GM12878 (cell line): ENCODE results near the gene MPPED1. TPM values are rescaled to one million over a fixed set of nuclear protein-coding genes. Genes with fewer than 3 reads are reported as not detected.

Experiments used
- ATAC-seq: fragments of 200-7000 bp; cut with Tn5 transposase; 3 replicates; pipeline ENCODE4 v1.9.1; 2020; ENCODE audit warnings: mild to moderate bottlenecking, moderate library complexity
- BruUV-seq: library from RNA; stranded (reverse); fragments of 400-500 nt; replicated peaks from 2 replicates; lab custom pipeline; 2021; lab: Mats Ljungman, UMichigan
- CTCF ChIA-PET: fragments of 300-600 bp; sonication (Branson Sonifier 250); formaldehyde crosslinking; extraction: SDS; loops from one replicate; lab custom pipeline; 2021; ENCODE audit warnings: inconsistent platforms; lab: Yijun Ruan, JAX
- POLR2A ChIA-PET: fragments of 350-600 bp; formaldehyde crosslinking; extraction: SDS; loops from one replicate; lab custom pipeline; 2021; ENCODE audit warnings: inconsistent platforms; lab: Charles Lee
- RAD21 ChIA-PET: fragments of 300-600 bp; sonication (Branson Sonifier 250); formaldehyde crosslinking; loops from one replicate; lab custom pipeline; 2023; ENCODE audit warnings: antibody characterized with exemption; ENCODE audit not compliant: unreplicated experiment; lab: Charles Lee
- SMC1A ChIA-PET: fragments of 300-600 bp; sonication (Branson Sonifier 250); formaldehyde crosslinking; loops from one replicate; lab custom pipeline; 2023; ENCODE audit not compliant: unreplicated experiment, uncharacterized antibody; lab: Charles Lee
- DNase-seq: peaks from one replicate; pipeline ENCODE4 v3.0.0-alpha.2; 2011; ENCODE audit warnings: low read depth, low spot score
- FAIRE-seq: peaks from 3 replicates; lab custom pipeline; 2011; peaks lifted over from hg19 to GRCh38; lab: Jason Lieb, UNC
- H2AFZ ChIP-seq: 2 replicates; pipeline ENCODE4 v1.6.0; 2011; ENCODE audit warnings: low read depth, low read length, control low read depth; ENCODE audit not compliant: control insufficient read depth
- H3K27ac ChIP-seq: 2 replicates; pipeline ENCODE4 v1.5.1; 2011; ENCODE audit warnings: control low read depth; ENCODE audit not compliant: control insufficient read depth, insufficient read depth
- H3K27me3 ChIP-seq, 2 experiments: replicated peaks in 1 of 2; 2 replicates each; pipeline versions ENCODE4 v1.6.0 to v1.6.1; 2011; ENCODE audit warnings: low read length in 1 of 2; ENCODE audit not compliant: control insufficient read depth in 2 of 2, insufficient read depth in 2 of 2
- H3K36me3 ChIP-seq, 2 experiments: 2 replicates each; pipeline ENCODE4 v1.5.1; 2011; ENCODE audit warnings: low read length in 1 of 2; ENCODE audit not compliant: control insufficient read depth in 2 of 2, insufficient read depth in 2 of 2
- H3K4me1 ChIP-seq: 2 replicates; pipeline ENCODE4 v1.6.1; 2011; ENCODE audit warnings: mild to moderate bottlenecking, low read length, moderate library complexity, mixed read lengths; ENCODE audit not compliant: control insufficient read depth, insufficient read depth
- H3K4me2 ChIP-seq: 2 replicates; pipeline ENCODE4 v1.6.0; 2011; ENCODE audit warnings: control low read depth; ENCODE audit not compliant: control insufficient read depth, insufficient read depth
- H3K4me3 ChIP-seq: fragments of 200-600 bp; sonication (generic); 2 replicates; pipeline ENCODE4 v1.5.1; 2016
- H3K79me2 ChIP-seq: 2 replicates; pipeline ENCODE4 v1.6.0; 2011; ENCODE audit warnings: low read length; ENCODE audit not compliant: control insufficient read depth, insufficient read depth
- H3K9ac ChIP-seq: 2 replicates; pipeline ENCODE4 v1.8.0; 2011; ENCODE audit warnings: low read length, control low read depth, mixed read lengths; ENCODE audit not compliant: control insufficient read depth, insufficient read depth
- H3K9me3 ChIP-seq: replicated peaks from 3 replicates; pipeline ENCODE4 v1.5.1; 2011; ENCODE audit warnings: mild to moderate bottlenecking, low read length; ENCODE audit not compliant: control insufficient read depth, insufficient read depth
- H4K20me1 ChIP-seq: 2 replicates; pipeline ENCODE4 v1.6.0; 2011; ENCODE audit not compliant: control insufficient read depth, insufficient read depth
- BCLAF1 ChIP-seq: fragments of 450-650 bp; IDR thresholded peaks from 2 replicates; pipeline ENCODE4 v1.6.1; 2017; ENCODE audit warnings: antibody characterized with exemption, mild to moderate bottlenecking, moderate library complexity
- CBX3 ChIP-seq: fragments of 200-600 bp; sonication (generic); IDR thresholded peaks from 2 replicates; pipeline ENCODE4 v1.6.1; 2016; ENCODE audit warnings: low read depth, borderline replicate concordance
- CBX5 ChIP-seq: sonication (generic); IDR thresholded peaks from 2 replicates; pipeline ENCODE4 v1.6.1; 2016; ENCODE audit warnings: low read depth, moderate library complexity, mild to moderate bottlenecking, inconsistent platforms
- CHD1 ChIP-seq: IDR thresholded peaks from 2 replicates; pipeline ENCODE4 v1.6.1; 2012; ENCODE audit warnings: low read depth, low read length, improper control_type of control experiment
- GABPA ChIP-seq: IDR thresholded peaks from 2 replicates; pipeline ENCODE4 v1.6.1; 2014; ENCODE audit warnings: antibody characterized with exemption, low read depth, mild to moderate bottlenecking, inconsistent platforms
- KLF5 ChIP-seq: fragments of 450-650 bp; IDR thresholded peaks from 2 replicates; pipeline ENCODE4 v1.6.1; 2014; ENCODE audit warnings: mild to moderate bottlenecking; ENCODE audit not compliant: partially characterized antibody
- NFXL1 ChIP-seq: fragments of 450-650 bp; IDR thresholded peaks from 2 replicates; pipeline ENCODE4 v1.6.1; 2017; ENCODE audit warnings: antibody characterized with exemption, mild to moderate bottlenecking, borderline replicate concordance
- PAX8 ChIP-seq: fragments of 450-650 bp; IDR thresholded peaks from 2 replicates; pipeline ENCODE4 v1.6.1; 2017; ENCODE audit warnings: mild to moderate bottlenecking, moderate library complexity
- RB1 ChIP-seq: fragments of 450-650 bp; formaldehyde crosslinking; IDR thresholded peaks from 2 replicates; pipeline ENCODE4 v1.6.1; 2017; ENCODE audit warnings: mild to moderate bottlenecking, borderline replicate concordance
- RELA ChIP-seq: fragments of 450-650 bp; IDR thresholded peaks from 2 replicates; pipeline ENCODE4 v1.8.0; 2014; ENCODE audit warnings: borderline replicate concordance; ENCODE audit not compliant: partially characterized antibody
- SPI1 ChIP-seq: IDR thresholded peaks from 2 replicates; pipeline ENCODE4 v1.6.1; 2011; ENCODE audit warnings: low read depth, mild to moderate bottlenecking, low read length, moderate library complexity, borderline replicate concordance; ENCODE audit not compliant: insufficient read depth
- SREBF1 ChIP-seq: IDR thresholded peaks from 2 replicates; pipeline ENCODE4 v1.6.1; 2012; ENCODE audit warnings: mild to moderate bottlenecking, low read length
- TARDBP ChIP-seq: IDR thresholded peaks from 2 replicates; pipeline ENCODE4 v1.6.1; 2016; ENCODE audit warnings: borderline replicate concordance
- TCF3 ChIP-seq: IDR thresholded peaks from 2 replicates; pipeline ENCODE4 v1.6.1; 2012; ENCODE audit warnings: low read depth, mild to moderate bottlenecking, low read length, borderline replicate concordance; ENCODE audit not compliant: insufficient read depth
- WRNIP1 ChIP-seq: IDR thresholded peaks from 2 replicates; pipeline ENCODE4 v1.6.1; 2011; ENCODE audit warnings: low read depth, low read length, improper control_type of control experiment, borderline replicate concordance
- YY1 ChIP-seq: IDR thresholded peaks from 2 replicates; pipeline ENCODE4 v1.6.1; 2011; ENCODE audit warnings: low read depth, mild to moderate bottlenecking, low read length
- ZNF217 ChIP-seq: fragments of 450-650 bp; IDR thresholded peaks from 2 replicates; pipeline ENCODE4 v1.6.1; 2017; ENCODE audit warnings: antibody characterized with exemption, mild to moderate bottlenecking
- ZSCAN29 ChIP-seq: fragments of 450-650 bp; IDR thresholded peaks from 2 replicates; pipeline ENCODE4 v1.6.1; 2017; ENCODE audit warnings: mild to moderate bottlenecking, moderate library complexity
- whole genome bisulfite sequencing: methylation state at CpG from one replicate; pipeline ENCODE4 v1.1.6; 2016; ENCODE audit warnings: low lambda C conversion rate; ENCODE audit not compliant: insufficient replicate concordance, insufficient coverage; ENCODE audit errors: missing lambda C conversion rate; 5-methylcytosine and 5-hydroxymethylcytosine counted together
- in situ Hi-C: fragments of 300-500 bp; cut with MboI; formaldehyde crosslinking; loops from 9 replicates; pipeline ENCODE4 v1.14.3; 2018; ENCODE audit warnings: mixed read lengths
- intact Hi-C: fragments of 100-400 bp; cut with micrococcal nuclease; formaldehyde crosslinking; loops from one replicate; pipeline ENCODE4 v1.14.2; 2022; ENCODE audit not compliant: unreplicated experiment
- polyA plus RNA-seq, 11 experiments: library from polyadenylated mRNA; depleted of rRNA in 4 of 11; unstranded in 6 of 11; stranded (reverse) in 5 of 11; fragments of >200 nt; fragmentation: Nextera tagmentation in 4 of 11; fragmentation: Illumina TruSeq in 1 of 11; extraction: Ambion mirVana in 4 of 11; extraction: Trizol in 1 of 11; gene quantifications; 1 replicate in 1 of 11; 2 replicates in 10 of 11; pipeline versions ENCODE4 v1.2.1 to v1.2.3, GENCODE V29; 2011 to 2016; ENCODE audit warnings: inconsistent platforms in 2 of 11, missing spikeins in 2 of 11, low read depth in 1 of 11
- total RNA-seq, 4 experiments: library from RNA; depleted of rRNA in 3 of 4; stranded (reverse); fragments of >200 nt in 3 of 4; fragmentation: Illumina TruSeq in 1 of 4; extraction: Trizol in 1 of 4; gene quantifications; 2 replicates each; pipeline versions ENCODE4 v1.2.1 to v1.2.3, GENCODE V29; 2013 to 2021
- TF ChIP-seq, protein P1 (sequence below): IDR thresholded peaks from 2 replicates; pipeline ENCODE4 v1.6.1; 2011; ENCODE audit warnings: mild to moderate bottlenecking, low read depth, low read length, moderate library complexity; ENCODE audit not compliant: insufficient replicate concordance

MPPED1 gene
- total and polyA plus RNA-seq, 10 of the 15 experiments (the other 5 are each of a cell fraction or from before 2014, with no cell fraction given), result 0.11 TPM; not detected in 9

DNA sequence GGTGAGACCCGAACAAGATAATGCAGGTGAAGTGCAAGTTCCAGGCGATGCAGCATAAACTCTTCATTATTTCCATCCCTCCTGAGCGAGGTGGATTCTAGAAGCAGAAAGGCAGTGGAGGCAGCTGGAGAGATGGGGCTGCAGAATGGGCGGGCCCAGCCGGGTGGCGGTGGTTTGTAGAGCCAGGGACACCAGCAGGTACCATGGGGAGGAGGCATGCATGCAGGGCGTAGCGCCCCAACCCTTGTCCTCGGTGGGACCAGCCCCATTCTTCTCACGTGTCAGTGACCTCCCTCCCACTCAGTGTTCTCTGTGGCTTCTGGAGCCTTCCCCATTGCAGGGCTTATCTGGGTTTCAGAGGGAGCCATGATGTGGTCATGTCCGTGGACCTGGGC lies 38.0 kb downstream of the MPPED1 start:
- no peak for DNase-seq
- ATAC-seq, result no peak
- SMC1A ChIA-PET, result no interaction called here
- H3K4me1 ChIP-seq, result no peaks in the 10 kb centered on the region
- no peak overlapping the region for H3K4me2 ChIP-seq
- 12% methylated on average over 11 of the region's 11 CpGs for WGBS
- in situ Hi-C loops (no loop called here), intact Hi-C loops (no loop called here)
- RAD21 ChIA-PET, result no interaction called here
- no peaks in the 10 kb centered on the region for H3K27me3 ChIP-seq
- H3K27ac ChIP-seq, result no peak overlapping the region
- H2AFZ ChIP-seq, result no peak overlapping the region
- no TSS peak for BruUV-seq
- no peak overlapping the region for H3K9ac ChIP-seq
- H4K20me1 ChIP-seq, result no peaks in the 10 kb centered on the region
- no peak for TF ChIP-seq RELA
- no peak for TF ChIP-seq RB1
- no peak for TF ChIP-seq WRNIP1
- no peak for TF ChIP-seq TARDBP
- TF ChIP-seq, protein P1, sequence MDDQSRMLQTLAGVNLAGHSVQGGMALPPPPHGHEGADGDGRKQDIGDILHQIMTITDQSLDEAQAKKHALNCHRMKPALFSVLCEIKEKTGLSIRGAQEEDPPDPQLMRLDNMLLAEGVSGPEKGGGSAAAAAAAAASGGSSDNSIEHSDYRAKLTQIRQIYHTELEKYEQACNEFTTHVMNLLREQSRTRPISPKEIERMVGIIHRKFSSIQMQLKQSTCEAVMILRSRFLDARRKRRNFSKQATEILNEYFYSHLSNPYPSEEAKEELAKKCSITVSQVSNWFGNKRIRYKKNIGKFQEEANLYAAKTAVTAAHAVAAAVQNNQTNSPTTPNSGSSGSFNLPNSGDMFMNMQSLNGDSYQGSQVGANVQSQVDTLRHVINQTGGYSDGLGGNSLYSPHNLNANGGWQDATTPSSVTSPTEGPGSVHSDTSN, result no peak
- no peak for TF ChIP-seq GABPA
- no peak for TF ChIP-seq YY1
- TF ChIP-seq TCF3, result no peak
- no peak for TF ChIP-seq ZSCAN29
- TF ChIP-seq SREBF1, result no peak
- no peak for TF ChIP-seq KLF5
- no peak for TF ChIP-seq NFXL1
- TF ChIP-seq CBX5, result no peak
- no peak for TF ChIP-seq CHD1
- no peak for TF ChIP-seq PAX8
- TF ChIP-seq ZNF217, result no peak
- TF ChIP-seq SPI1, result no peak
- no peak for TF ChIP-seq BCLAF1
- no peak for TF ChIP-seq CBX3
- TF ChIP-seq, all 136 proteins: peak for 0
- no peaks in the 10 kb centered on the region for H3K9me3 ChIP-seq
- no peaks in the 10 kb centered on the region for H3K36me3 ChIP-seq
- no peak overlapping the region for H3K4me3 ChIP-seq
- ChIA-PET POLR2A (no interaction called here), CTCF (no interaction called here)
- H3K79me2 ChIP-seq, result no peaks in the 10 kb centered on the region
- FAIRE-seq, result no peak
